SK-N-SH (cell line): ENCODE data around the gene DNAJC5.

ENCODE experiments used
- CTCF ChIP-seq: fragments of 200-600 bp; sonication (generic); IDR thresholded peaks from 2 replicates; pipeline ENCODE4 v1.6.1; 2017; ENCODE audit warnings: antibody characterized with exemption, mild to moderate bottlenecking, moderate library complexity
- SMC3 ChIP-seq: IDR thresholded peaks from 2 replicates; pipeline ENCODE4 v1.6.1; 2012; ENCODE audit warnings: low read depth, low read length, improper control_type of control experiment

- no peak for TF ChIP-seq SMC3
- no peak for TF ChIP-seq CTCF
These were observed 55.9 kb downstream of the DNAJC5 start for GRCh38 chr20:63950701-63951397.
